AG10803 (cell line): ENCODE measurements around the gene SELENOI.
"Not testable (repeated sequence)": the region's sequence is repeated elsewhere in the genome, so short reads cannot be mapped to it uniquely, and the experiment has no call there.

Experiments used
- DNase-seq: peaks from one replicate; pipeline ENCODE4 v3.0.0; 2010; ENCODE audit warnings: low read depth
- H3K4me3 ChIP-seq: 2 replicates; pipeline ENCODE4 v1.5.1; 2011; ENCODE audit warnings: mild to moderate bottlenecking, low read length, control low read depth
- TF ChIP-seq, protein P1 (sequence below): conservative IDR thresholded peaks from 2 replicates; pipeline ENCODE4 v1.5.1; 2011; ENCODE audit warnings: mild to moderate bottlenecking, low read length, control low read depth, inconsistent platforms

SELENOI gene

DNA sequence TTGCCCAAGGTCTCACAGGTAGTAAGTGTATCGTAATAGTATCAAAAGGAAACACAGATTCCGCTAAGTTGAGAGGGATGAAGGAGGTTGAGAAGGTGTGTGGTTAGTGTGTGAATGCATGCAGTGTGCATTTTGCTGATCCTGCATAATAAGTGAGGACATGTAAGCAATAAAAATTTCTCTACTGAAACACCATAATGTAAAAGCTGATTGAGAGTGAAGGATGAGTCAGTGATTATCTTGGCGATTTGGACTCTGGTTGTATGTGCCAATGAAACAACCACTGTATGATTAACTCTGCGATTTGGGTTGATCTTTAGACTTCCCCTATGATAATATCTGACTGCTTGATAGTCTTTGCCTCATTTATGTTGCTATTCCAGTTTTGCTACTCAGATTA is 17.4 kb downstream of the SELENOI start:
- no peak overlapping the region for H3K4me3 ChIP-seq
- DNase-seq, result no peak
- TF ChIP-seq, protein P1, sequence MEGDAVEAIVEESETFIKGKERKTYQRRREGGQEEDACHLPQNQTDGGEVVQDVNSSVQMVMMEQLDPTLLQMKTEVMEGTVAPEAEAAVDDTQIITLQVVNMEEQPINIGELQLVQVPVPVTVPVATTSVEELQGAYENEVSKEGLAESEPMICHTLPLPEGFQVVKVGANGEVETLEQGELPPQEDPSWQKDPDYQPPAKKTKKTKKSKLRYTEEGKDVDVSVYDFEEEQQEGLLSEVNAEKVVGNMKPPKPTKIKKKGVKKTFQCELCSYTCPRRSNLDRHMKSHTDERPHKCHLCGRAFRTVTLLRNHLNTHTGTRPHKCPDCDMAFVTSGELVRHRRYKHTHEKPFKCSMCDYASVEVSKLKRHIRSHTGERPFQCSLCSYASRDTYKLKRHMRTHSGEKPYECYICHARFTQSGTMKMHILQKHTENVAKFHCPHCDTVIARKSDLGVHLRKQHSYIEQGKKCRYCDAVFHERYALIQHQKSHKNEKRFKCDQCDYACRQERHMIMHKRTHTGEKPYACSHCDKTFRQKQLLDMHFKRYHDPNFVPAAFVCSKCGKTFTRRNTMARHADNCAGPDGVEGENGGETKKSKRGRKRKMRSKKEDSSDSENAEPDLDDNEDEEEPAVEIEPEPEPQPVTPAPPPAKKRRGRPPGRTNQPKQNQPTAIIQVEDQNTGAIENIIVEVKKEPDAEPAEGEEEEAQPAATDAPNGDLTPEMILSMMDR, result no peak

- H3K4me3 ChIP-seq, result no peak overlapping the region
- DNase-seq, result no peak
- TF ChIP-seq, protein P1, result no peak
These were observed 18.0 kb downstream of the SELENOI start for GRCh38 chr2:26363958-26364357.

- TF ChIP-seq, protein P1, result no peak
- no peak overlapping the region for H3K4me3 ChIP-seq
- DNase-seq, result no peak
These were observed 18.7 kb downstream of the SELENOI start for GRCh38 chr2:26364669-26365068.

DNA sequence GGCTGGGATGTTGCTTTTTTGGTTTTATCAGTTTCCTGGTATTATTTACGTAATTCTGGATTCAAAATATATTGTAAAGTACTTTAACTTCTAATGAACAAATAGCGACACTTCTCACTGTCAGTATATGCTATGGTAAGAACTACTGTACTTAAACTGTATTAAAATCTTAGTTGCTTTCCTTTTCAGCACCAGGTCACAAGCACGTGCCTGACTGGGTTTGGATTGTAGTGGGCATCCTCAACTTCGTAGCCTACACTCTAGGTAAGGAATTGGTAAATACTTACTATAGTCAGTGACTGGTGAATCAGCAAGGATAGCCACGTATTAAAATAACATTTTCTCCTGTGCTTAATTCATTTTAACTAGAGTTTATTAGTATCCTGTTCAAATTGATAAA is 21.0 kb downstream of the SELENOI start:
- no peak overlapping the region for H3K4me3 ChIP-seq
- TF ChIP-seq, protein P1, result no peak
- DNase-seq, result no peak

DNA sequence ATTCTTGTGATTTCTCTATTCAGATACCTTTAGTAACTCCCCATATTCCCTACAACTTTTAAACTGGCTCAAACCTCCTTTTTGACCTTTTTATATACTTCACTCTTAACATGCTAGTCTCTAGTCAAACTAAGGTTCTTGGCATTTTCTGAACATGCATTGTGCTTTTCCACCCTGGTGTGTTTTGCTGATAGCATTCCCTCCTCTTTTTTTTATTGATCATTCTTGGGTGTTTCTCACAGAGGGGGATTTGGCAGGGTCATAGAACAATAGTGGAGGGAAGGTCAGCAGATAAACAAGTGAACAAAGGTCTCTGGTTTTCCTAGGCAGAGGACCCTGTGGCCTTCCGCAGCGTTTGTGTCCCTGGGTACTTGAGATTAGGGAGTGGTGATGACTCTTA is 23.7 kb downstream of the SELENOI start:
- not testable (repeated sequence) for DNase-seq, H3K4me3 ChIP-seq

DNA sequence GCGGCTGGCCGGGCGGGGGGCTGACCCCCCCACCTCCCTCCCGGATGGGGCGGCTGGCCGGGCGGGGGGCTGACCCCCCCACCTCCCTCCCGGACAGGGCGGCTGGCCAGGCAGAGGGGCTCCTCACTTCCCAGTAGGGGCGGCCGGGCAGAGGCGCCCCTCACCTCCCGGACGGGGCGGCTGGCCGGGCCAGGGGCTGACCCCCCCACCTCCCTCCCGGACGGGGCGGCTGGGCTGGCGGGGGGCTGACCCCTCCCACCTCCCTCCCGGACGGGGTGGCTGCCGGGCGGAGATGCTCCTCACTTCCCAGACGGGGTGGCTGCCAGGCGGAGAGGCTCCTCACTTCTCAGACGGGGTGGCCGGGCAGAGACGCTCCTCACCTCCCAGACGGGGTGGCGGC is 25.0 kb downstream of the SELENOI start:
- not testable (repeated sequence) for DNase-seq

GRCh38 chr2:26376799-26377198 is 30.9 kb downstream of the SELENOI start:
- H3K4me3 ChIP-seq, result no peak overlapping the region
- TF ChIP-seq, protein P1, result no peak
- DNase-seq, result no peak

More for the DNA sequence above, 25.0 kb downstream of the SELENOI start:
- H3K4me3 ChIP-seq, result not testable (repeated sequence)

GRCh38 chr2:26380281-26380680 is 34.3 kb downstream of the SELENOI start:
- no peak for DNase-seq
- H3K4me3 ChIP-seq, result no peak overlapping the region
- TF ChIP-seq, protein P1, result no peak
